ENCODE measurements around the gene XAB2.

XAB2 gene

DNA sequence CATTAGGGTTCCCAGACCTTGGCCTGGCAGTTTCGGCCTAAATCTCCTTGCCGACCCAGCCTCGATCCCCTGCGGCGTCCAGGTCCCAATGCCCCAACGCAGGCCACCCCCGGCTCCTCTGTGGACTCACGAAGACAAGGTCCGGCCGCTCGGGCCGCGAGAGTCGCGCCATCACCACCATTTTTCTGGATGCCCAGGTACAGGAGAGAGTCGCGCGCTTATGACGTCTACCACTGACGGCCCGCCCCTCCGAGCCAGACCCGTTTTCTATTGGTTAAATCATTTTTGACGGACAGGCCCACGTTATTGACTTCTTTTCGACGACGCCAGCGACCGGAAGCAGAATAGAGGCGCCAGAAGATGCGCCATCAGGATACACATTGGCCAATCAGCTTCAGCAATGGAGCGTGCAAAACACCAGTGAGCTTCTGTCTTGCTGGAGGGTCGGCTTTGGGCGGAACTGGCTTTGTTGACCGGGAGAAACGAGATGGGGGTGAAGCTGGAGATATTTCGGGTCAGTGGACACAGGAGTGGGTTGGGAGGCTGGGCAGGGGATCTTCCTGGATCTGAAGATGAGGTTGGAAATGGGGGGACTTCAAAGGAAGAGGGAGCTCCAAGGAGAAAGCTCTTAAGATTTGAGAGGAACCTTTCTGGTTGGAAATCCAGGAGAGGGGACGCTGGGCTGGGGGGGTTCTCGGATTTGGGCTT is at the start of gene XAB2, which contains the start of gene PET100:
Gene XAB2 (minus strand): TSS at position 199 of the 708 bp plus-strand sequence. CDS start 18 bp downstream, at position 181.
Gene PET100 (plus strand): TSS at position 447 of the 708 bp plus-strand sequence. CDS start 41 bp downstream, at position 488.
- in situ Hi-C loops (cut with MboI; ENCODE audit: low sequenced_read_pairs) = no loop called here

DNA sequence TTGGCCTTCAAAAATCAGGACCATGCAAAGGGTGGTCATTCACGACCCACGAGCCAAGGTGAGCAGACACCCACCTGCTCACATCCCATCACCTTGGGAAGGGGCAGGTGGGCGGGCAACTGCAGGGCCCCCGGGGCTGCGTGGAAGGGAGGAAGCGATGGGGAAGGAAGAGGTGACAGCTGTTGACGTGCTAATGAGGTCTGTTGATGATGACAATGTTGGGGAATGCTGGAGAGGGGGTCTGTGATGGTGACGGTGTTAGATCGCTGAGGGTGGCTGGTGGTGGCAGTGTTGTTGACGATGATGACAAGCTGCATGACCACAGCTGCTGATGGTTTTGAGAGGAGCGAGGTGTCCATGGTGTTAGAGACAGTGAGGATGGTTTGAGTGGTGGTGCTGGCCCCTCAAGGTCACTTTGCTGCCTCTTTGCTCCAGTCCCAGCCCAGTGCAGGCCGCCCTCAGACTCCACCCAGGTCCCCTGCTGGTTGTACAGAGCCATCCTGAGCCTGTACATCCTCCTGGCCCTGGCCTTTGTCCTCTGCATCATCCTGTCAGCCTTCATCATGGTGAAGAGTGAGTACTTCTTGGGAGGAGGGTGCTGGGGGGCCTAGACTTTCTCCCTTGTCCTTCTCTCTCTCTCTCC is 48.4 kb upstream of the XAB2 start:
- in situ Hi-C loops (cut with MboI; ENCODE audit: low sequenced_read_pairs) = no loop called here

DNA sequence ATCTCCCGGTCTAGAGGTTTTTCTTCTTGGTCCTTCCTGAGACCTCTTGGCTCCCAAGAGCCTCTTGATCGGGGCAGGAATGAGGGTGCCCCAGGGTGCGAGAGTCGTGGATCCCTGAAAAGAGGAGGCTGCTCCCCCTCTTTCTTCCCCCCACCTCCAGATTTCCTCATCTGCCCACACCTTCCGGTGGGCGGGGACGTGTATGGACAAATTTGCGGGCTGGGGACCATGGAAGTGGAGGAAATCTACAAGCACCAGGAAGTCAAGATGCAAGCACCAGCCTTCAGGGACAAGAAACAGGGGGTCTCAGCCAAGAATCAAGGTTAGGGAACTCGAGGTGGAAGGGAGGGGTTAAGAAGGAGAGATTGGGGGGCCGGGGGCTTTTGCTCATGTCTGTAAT is 47.5 kb upstream of the XAB2 start, which contains the start of gene MCEMP1:
Gene MCEMP1 (plus strand): TSS at position 237 of the 400 bp plus-strand sequence. CDS start 31 bp downstream, at position 268.
- in situ Hi-C loops (cut with MboI; ENCODE audit: low sequenced_read_pairs) = no loop called here

GRCh38 chr19:7676376-7676775 is 47.0 kb upstream of the XAB2 start:
- in situ Hi-C loops (cut with MboI; ENCODE audit: low sequenced_read_pairs) = no loop called here

DNA sequence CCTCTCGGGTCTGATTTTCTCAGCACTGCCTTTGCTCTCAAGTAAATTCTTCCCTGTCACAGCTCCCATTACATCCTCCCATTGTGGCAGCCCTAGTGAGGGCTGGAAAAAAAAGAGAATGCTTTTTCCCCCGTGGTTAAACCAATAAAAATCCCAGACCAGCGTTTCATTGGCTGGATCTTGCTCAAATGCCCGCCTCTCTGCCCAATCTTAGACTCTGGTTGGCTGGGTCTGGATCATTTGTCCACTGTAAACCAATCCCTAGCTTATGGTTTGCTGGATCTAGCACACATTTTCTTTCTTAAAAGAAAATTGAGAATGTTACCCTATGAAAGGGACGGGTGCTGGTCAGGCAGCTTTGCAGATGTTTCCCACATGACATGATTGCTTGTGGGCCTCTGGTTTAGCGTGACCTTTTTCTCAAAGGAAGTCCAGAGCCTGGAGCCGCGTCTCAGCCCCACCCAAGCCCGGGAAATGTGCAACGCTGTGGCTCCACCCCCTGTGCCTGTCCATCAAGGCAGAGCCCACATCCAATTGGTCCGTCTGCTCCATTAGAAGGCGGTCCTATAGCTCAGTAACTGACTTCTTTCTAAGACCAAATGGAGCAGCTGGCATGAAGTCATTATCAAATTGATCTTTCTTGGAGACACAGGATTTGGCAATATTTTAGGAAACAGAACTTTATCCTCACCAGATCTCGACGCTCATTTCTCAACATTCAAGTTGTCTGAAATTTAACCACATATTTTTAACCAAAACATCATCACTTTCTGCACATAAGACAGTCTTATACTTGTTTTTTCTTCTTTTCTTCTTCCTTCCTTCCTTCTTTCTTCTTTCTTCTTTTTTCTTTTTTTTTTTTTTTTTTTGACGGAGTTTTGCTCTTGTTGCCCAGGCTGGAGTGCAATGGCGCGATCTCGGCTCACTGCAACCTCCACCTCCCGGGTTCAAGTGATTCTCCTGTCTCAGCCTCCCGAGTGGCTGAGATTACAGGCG is 45.0 kb upstream of the XAB2 start:
- in situ Hi-C loops (cut with MboI; ENCODE audit: low sequenced_read_pairs) = no loop called here

DNA sequence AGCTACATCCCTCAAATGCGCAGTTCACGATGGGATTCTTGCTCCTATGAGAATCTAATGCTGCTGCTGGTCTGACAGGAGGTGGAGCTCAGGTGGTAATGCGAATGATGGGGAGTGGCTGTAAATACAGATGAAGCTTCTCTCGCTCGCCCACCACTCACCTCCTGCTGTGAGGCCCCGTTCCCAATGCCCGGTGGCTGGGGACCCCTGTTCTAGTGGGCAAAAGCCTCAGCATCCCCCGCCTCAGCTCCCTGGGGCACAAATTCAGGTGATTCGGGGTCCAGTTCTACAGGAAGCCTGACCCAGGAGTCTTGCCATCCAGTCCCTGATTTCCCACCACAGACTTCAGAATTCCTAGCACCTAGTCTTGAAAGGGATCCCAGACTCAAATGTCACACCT is 43.2 kb upstream of the XAB2 start:
- in situ Hi-C loops (cut with MboI; ENCODE audit: low sequenced_read_pairs) = no loop called here

GRCh38 chr19:7670790-7671189 is 41.4 kb upstream of the XAB2 start:
- in situ Hi-C loops (cut with MboI; ENCODE audit: low sequenced_read_pairs) = no loop called here

DNA sequence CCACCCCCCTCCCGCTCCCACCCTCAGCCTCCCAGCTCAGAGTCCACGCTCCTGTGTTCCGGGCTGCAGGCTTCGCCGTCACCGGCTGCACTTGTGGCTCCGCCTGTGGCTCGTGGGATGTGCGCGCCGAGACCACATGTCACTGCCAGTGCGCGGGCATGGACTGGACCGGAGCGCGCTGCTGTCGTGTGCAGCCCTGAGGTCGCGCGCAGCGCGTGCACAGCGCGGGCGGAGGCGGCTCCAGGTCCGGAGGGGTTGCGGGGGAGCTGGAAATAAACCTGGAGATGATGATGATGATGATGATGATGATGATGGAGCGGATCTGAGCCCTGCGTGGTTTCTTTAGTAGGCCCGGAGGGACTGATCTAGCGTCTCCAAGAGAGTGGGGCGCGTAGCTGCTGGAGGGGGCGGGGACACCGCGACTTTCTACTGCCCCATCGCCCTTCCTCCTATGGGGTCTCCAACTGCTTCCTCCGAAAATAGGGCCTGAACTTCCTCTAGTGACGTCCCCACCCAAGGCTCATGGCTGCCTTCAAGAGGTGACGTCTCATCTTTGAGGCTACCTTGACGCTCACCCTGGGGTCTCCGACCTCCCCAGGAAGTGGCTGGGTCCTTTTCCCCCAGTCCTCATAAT is 40.9 kb upstream of the XAB2 start:
- in situ Hi-C loops (cut with MboI; ENCODE audit: low sequenced_read_pairs) = no loop called here

DNA sequence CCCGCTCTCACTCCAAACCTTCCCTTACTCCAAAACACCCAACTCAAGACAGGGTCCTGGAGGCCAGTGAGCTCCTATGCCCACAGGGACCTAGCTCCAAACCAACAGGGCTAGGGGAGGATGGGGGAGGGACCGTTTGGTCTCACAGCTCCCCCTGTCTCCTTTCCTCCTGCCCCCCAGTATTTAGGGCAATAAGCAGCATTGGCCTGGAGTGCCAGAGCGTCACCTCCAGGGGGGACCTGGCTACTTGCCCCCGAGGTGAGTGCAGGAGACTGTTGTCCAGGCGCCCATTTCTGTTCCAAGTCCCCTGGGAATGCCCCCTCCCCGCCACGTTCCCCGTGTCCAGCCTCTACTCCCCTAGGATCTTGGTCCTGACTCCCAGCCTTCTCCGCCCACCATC is 40.3 kb upstream of the XAB2 start:
- in situ Hi-C loops (cut with MboI; ENCODE audit: low sequenced_read_pairs) = no loop called here

- in situ Hi-C loops (cut with MboI; ENCODE audit: low sequenced_read_pairs) = no loop called here
Measured at GRCh38 chr19:7668842-7669241, 39.5 kb upstream of the XAB2 start, which contains the start of gene RETN. RETN (plus strand) TSS chr19:7669049; CDS start chr19:7669327, 278 bp downstream.

GRCh38 chr19:7665076-7665475 is 35.7 kb upstream of the XAB2 start:
- in situ Hi-C loops (cut with MboI; ENCODE audit: low sequenced_read_pairs) = no loop called here

DNA sequence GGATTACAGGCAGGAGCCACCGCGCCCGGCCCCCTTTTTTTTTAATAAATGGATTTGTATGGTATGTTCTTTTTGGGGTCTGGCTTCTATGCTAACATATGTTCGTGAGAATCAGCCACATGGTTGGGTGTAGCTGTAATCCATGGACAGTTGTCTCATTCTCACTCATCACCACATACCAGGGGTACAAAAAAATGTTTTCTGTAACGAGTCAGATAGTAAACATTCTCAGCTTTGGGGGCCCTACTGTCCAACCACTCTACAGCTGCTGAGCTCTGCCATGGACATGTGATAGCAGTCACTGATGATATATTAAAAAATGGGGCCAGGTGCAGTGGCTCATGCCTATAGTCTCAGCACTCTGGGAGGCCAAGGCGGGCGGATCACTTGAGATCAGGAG is 34.4 kb upstream of the XAB2 start:
- in situ Hi-C loops (cut with MboI; ENCODE audit: low sequenced_read_pairs) = no loop called here

DNA sequence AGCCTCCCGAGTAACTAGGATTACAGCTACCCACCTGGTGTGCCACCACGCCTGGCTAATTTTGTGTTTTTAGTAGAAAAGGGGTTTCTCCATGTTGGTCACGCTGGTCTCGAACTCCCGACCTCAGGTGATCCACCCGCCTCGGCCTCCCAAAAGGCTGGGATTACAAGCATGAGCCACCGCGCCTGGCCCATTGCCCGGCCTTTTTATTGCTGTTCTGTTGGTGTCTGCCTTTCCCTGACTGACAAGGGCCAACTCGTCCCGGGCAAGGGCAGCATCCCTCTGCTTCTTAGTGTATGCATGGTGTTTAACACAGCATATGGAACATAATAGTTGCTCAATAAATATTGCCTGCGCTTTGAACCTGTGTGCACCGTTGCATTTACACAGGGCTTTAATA is 33.3 kb upstream of the XAB2 start:
- in situ Hi-C loops (cut with MboI; ENCODE audit: low sequenced_read_pairs) = no loop called here

DNA sequence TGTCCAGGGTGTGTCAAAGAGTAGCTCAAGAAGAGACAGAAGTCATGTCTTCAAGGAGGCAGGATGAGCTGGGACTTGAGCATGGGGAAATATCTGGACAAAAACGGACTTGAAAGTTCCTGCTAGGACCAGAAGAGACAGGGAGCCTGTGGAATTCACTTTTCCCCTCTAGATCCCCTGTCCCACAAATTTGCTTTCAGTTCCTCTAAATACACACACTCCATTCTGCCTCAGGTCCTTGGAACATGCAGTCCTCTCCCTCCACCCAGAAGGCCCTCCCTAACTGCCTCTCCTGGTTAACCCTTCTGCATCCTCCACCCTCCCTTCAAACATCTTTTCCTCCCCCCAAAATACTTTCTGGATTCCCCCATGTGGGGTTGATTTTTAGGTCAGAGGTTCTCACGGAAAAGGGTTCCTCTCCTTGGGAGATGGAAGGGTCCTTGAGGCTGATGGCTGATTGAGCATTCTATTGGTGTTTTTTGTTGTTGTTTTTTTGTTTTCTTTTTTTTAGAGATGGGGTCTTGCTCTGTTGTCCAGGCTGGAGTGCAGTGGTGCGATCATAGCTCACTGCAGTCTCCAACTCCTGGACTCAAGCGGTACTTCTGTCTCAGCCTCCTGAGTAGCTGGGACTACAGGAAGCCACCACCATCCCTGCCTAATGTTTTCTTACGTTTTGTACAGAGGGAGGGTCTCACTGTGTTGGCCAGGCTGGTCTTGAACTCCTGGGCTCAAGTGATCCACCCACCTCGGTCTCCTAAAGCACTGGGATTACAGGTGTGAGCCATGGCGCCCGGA is 32.6 kb upstream of the XAB2 start:
- in situ Hi-C loops (cut with MboI; ENCODE audit: low sequenced_read_pairs) = no loop called here

GRCh38 chr19:7658219-7658686 is 28.9 kb upstream of the XAB2 start:
- in situ Hi-C loops (cut with MboI; ENCODE audit: low sequenced_read_pairs) = no loop called here

- in situ Hi-C loops (cut with MboI; ENCODE audit: low sequenced_read_pairs) = no loop called here
Measured at GRCh38 chr19:7657131-7657751, 27.9 kb upstream of the XAB2 start.

GRCh38 chr19:7655581-7655980 is 26.2 kb upstream of the XAB2 start:
- in situ Hi-C loops (cut with MboI; ENCODE audit: low sequenced_read_pairs) = no loop called here

DNA sequence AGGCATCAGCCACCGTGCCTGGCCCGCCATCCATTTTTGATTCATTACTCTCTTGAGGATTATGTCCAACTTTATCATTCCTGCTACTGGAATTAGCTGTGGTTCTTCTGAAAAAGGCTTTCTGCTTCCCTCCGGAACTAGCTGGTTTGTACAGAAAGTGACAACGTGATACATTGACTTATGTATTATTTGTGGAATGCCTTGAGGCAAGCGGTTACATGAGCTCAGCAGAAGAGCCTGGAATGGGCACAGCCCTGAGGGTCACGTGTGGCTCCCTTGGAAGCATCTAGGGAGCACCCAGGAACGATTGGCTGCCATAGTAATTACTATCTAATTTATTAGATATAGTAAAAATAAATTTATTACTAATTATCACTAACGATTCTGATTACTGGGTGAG is 25.1 kb upstream of the XAB2 start:
- in situ Hi-C loops (cut with MboI; ENCODE audit: low sequenced_read_pairs) = no loop called here

GRCh38 chr19:7652061-7652641 is 22.8 kb upstream of the XAB2 start:
- in situ Hi-C loops (cut with MboI; ENCODE audit: low sequenced_read_pairs) = no loop called here
